HS-5 (cell line): ENCODE data around the gene HSD17B4.
"Not testable (repeated sequence)": the region's sequence is repeated elsewhere in the genome, so short reads cannot be mapped to it uniquely, and the experiment has no call there.

Experiments
- DNase-seq: peaks from one replicate; pipeline ENCODE4 v3.0.0-alpha.2; 2012; ENCODE audit warnings: low read depth

Gene HSD17B4

GRCh38 chr5:119483155-119483554 lies 30.9 kb downstream of the HSD17B4 start:
- DNase-seq: no peak

- DNase-seq: no peak
These were observed 32.6 kb downstream of the HSD17B4 start for GRCh38 chr5:119484884-119485283.

DNA sequence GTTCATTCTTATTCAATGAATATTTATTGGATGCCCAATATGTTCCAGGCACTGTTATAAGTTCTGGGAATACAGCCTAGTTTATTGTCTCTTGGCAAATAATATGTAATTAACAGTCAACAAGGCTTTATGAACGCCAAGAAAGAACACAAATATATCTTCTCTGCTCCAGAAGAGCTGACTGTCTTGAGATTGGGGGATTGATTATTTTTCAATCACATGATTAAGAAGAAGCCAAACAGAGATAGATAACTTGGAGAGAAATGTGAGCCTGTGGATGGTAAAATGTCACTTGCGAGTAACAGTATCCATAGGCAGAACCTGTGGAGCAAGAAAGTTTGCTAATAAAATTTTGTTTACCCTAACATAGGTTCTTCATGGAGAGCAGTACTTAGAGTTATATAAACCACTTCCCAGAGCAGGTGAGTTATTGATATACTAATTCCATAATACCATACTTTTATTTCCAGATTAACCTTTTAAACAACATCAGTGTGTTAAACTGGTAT lies 49.4 kb downstream of the HSD17B4 start:
- no peak for DNase-seq

GRCh38 chr5:119503939-119504338 lies 51.6 kb downstream of the HSD17B4 start:
- DNase-seq: not testable (repeated sequence)

GRCh38 chr5:119512277-119512676 lies 60.0 kb downstream of the HSD17B4 start:
- DNase-seq: no peak

DNA sequence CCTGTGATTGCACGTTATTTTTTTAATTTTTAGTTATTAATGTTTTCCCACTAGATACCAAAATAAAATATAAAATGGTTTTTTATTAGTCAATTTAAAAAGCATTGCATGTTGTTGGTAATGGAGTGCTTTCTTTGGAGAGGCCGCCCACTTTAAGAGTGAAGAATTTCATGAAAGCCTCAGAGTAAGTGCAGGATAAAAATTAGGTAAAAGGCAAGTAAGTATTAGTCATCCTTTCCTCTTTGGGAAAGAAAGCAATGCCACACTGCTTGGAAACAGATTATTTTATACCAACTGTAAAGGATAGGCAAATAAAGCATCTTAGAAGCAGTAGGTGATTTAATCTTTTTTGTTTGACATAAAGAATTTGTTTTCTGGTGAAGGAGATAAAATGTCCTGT lies 62.9 kb downstream of the HSD17B4 start:
- DNase-seq: no peak

DNA sequence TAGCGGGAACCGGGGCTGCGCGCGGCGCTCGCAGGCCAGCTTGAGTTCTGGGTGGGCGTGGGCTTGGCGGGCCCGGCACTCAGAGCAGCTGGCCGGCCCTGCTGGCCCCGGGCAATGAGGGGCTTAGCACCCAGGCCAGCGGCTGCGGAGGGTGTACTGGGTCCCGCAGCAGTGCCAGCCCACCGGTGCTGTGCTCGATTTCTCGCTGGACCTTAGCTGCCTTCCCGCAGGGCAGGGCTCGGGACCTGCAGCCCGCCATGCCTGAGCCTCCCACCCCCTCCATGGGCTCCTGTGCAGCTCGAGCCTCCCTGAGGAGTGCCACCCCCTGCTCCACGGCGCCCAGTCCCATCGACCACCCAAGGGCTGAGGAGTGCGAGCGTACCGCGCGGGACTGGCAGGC lies 64.8 kb downstream of the HSD17B4 start:
- not testable (repeated sequence) for DNase-seq

- no peak for DNase-seq
These were observed 68.9 kb downstream of the HSD17B4 start for GRCh38 chr5:119521232-119521631.

DNA sequence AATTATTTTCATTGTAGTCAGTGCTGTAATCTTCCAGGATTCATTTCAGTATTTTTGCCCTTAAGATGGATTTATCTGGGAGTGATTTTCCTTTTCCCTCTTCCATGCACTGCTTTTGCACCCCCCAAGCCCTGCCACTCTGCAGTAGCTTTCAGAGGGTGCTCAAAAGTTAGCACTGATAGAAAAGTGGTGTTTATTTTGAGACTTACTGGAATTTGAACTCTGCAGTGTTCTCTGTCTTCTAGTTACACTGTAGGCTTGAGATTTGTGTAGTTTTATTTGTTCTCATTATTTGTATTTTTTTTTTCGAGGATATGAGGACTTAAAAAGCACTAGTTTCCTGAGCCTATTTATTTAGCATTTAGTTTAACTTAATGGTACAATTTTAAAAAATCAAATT lies 70.5 kb downstream of the HSD17B4 start:
- DNase-seq: no peak

DNA sequence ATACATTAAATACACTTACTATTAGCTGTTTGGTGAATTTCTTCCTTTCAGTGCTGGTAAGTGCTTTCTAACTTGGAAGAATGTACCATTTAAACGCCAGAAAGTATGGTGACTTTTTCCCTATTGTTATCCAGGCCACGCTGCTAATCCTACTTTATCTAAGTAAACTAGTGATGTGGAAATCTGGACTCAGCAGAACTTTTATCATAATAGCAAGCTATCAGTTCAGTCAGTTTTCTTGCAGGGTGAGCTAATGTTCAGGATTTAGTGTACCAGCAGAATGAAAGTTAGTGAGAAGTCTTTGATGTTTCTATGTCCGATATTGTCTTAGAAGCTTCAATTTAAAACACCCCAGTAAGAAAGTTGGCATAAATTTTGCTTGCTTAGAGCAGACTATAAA lies 72.2 kb downstream of the HSD17B4 start:
- DNase-seq: no peak

GRCh38 chr5:119527351-119527750 lies 75.1 kb downstream of the HSD17B4 start:
- peak; percentile 22 for DNase-seq

GRCh38 chr5:119529811-119530210 lies 77.5 kb downstream of the HSD17B4 start:
- no peak for DNase-seq

GRCh38 chr5:119532637-119533036 lies 80.3 kb downstream of the HSD17B4 start:
- DNase-seq: no peak

- no peak for DNase-seq
These were observed 85.4 kb downstream of the HSD17B4 start for GRCh38 chr5:119537704-119538103.

DNA sequence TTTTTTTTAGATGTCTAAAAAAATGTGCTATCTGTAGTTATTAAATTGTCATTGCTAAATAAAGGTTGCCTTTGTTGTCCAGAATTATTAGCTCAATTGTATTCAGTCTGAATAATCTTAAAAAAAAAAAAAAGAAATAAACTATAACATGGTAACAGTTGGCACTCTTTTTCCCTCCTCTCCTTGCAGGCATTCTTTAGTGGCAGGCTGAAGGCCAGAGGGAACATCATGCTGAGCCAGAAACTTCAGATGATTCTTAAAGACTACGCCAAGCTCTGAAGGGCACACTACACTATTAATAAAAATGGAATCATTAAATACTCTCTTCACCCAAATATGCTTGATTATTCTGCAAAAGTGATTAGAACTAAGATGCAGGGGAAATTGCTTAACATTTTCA lies 89.4 kb downstream of the HSD17B4 start:
- no peak for DNase-seq

GRCh38 chr5:119551819-119552218 lies 99.5 kb downstream of the HSD17B4 start:
- DNase-seq: no peak

GRCh38 chr5:119554597-119554996 lies 102.3 kb downstream of the HSD17B4 start:
- no peak for DNase-seq

DNA sequence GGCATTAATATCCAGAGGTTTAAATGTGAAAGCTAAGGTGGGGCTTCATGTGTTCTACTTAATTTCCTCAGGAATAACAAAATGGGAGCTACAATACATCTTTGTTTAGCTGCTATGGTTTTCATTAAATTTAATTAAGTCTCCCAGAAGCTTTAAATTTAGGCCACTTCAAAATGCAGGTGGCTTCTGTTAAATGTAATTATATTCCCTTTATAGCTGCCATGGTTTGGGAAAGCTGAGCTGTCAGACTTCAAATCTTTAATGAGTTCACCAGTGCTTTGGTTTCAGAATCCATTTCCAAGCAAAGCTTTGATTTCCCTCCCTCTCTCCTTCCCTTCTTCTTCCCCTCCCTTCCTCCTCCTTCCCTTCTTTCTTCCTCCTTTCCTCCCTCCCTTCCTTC lies 118.6 kb downstream of the HSD17B4 start:
- DNase-seq: no peak

GRCh38 chr5:119578937-119579336 lies 126.6 kb downstream of the HSD17B4 start:
- DNase-seq: no peak

DNA sequence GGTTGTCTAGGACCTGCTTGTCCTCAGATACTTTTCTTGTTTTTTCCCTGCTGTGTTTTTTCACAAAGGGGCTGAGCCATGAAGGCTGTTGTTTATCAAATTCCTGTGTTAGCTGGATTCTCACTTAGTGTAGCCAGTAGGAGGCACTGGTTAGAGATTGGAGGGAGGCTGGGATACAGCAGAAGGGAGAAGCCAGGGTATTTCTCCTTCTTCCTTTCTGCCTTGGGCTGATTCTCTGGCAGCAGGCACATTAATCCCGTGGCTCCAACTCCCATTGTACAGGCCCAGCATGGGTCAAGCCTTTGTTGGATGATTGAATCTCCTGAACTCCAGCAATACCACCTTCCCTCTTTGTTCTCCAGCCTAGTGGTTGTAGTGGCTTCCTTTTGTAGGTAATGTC lies 130.7 kb downstream of the HSD17B4 start:
- DNase-seq: no peak

DNA sequence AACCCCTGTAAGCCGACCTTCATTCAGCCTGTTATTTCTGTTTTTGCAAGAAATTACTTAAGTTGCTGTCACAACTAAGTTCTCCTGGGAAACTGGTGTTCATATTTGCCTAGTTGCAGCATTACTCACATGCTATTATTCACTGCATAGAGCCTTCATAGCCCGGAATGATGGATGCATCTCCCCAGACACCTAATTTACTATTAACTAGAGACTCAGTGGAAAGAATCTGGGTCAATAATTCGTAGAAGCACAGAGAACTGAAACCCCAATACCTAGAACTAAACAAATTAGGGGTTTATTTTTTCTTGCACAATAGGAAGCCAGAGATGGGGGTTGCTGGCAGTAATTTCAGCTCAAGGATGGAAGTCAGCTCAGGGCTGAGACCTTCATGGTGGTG lies 131.4 kb downstream of the HSD17B4 start:
- peak; percentile 15 for DNase-seq
